NCI-H82 treated with DMSO at 0.1 percent for 48 hours (cell line): Measurements from ENCODE around the gene ZDHHC4.
"Not testable (repeated sequence)": the region's sequence is repeated elsewhere in the genome, so short reads cannot be mapped to it uniquely, and the experiment has no call there.

Source experiments
- DNase-seq: peaks from one replicate; lab custom pipeline; 2025; ENCODE audit not compliant: unreplicated experiment; lab: John Stamatoyannopoulos, UW

ZDHHC4 gene

GRCh38 chr7:6631605-6632004 lies 54.4 kb downstream of the ZDHHC4 start:
- DNase-seq: no peak

GRCh38 chr7:6634021-6634420 lies 56.8 kb downstream of the ZDHHC4 start:
- DNase-seq: no peak

- DNase-seq: not testable (repeated sequence)
Observed at GRCh38 chr7:6634971-6635370, 57.7 kb downstream of the ZDHHC4 start.

- no peak for DNase-seq
Observed at GRCh38 chr7:6636741-6637543, 59.7 kb downstream of the ZDHHC4 start, which contains the start of gene ZNF316. ZNF316 (plus strand) TSS chr7:6637318; CDS start chr7:6642410, 5,092 bp downstream.

GRCh38 chr7:6637544-6638229 lies 60.4 kb downstream of the ZDHHC4 start:
- no peak for DNase-seq
